Measurements from ENCODE around the gene LRFN2.

The LRFN2 gene

GRCh38 chr6:40378725-40379074 lies 208.5 kb downstream of the LRFN2 start:
- DNase-seq (ENCODE audit: low read depth) = no peak

- DNase-seq (ENCODE audit: low read depth) = no peak
Observed at GRCh38 chr6:40378071-40378724, 209.0 kb downstream of the LRFN2 start.

GRCh38 chr6:40377173-40377806 lies 209.9 kb downstream of the LRFN2 start:
- DNase-seq (ENCODE audit: low read depth) = no peak

GRCh38 chr6:40376113-40376650 lies 211.0 kb downstream of the LRFN2 start:
- DNase-seq (ENCODE audit: low read depth) = no peak

- DNase-seq (ENCODE audit: low read depth) = no peak
Observed at GRCh38 chr6:40373267-40373666, 213.9 kb downstream of the LRFN2 start.

- DNase-seq (ENCODE audit: low read depth) = no peak
Observed at GRCh38 chr6:40371621-40372020, 215.5 kb downstream of the LRFN2 start.

- no peak for DNase-seq (ENCODE audit: low read depth)
Observed at GRCh38 chr6:40371095-40371494, 216.1 kb downstream of the LRFN2 start.

GRCh38 chr6:40369891-40370290 lies 217.3 kb downstream of the LRFN2 start:
- DNase-seq (ENCODE audit: low read depth) = no peak

GRCh38 chr6:40369042-40369441 lies 218.1 kb downstream of the LRFN2 start:
- no peak for DNase-seq (ENCODE audit: low read depth)

- DNase-seq (ENCODE audit: low read depth) = no peak
Observed at GRCh38 chr6:40362859-40363258, 224.3 kb downstream of the LRFN2 start.

- DNase-seq (ENCODE audit: low read depth) = no peak
Observed at GRCh38 chr6:40359808-40360207, 227.4 kb downstream of the LRFN2 start.

GRCh38 chr6:40358473-40359460 lies 228.4 kb downstream of the LRFN2 start:
- no peak for DNase-seq (ENCODE audit: low read depth)

GRCh38 chr6:40356242-40356910 lies 230.8 kb downstream of the LRFN2 start:
- no peak for DNase-seq (ENCODE audit: low read depth)

GRCh38 chr6:40355532-40355931 lies 231.6 kb downstream of the LRFN2 start:
- no peak for DNase-seq (ENCODE audit: low read depth)

GRCh38 chr6:40355066-40355465 lies 232.1 kb downstream of the LRFN2 start:
- no peak for DNase-seq (ENCODE audit: low read depth)

GRCh38 chr6:40353967-40354452 lies 233.2 kb downstream of the LRFN2 start:
- DNase-seq (ENCODE audit: low read depth) = no peak

- DNase-seq (ENCODE audit: low read depth) = no peak
Observed at GRCh38 chr6:40353197-40353966, 233.8 kb downstream of the LRFN2 start.

GRCh38 chr6:40352527-40353170 lies 234.5 kb downstream of the LRFN2 start:
- no peak for DNase-seq (ENCODE audit: low read depth)

- no peak for DNase-seq (ENCODE audit: low read depth)
Observed at GRCh38 chr6:40352006-40352405, 235.2 kb downstream of the LRFN2 start.

GRCh38 chr6:40350747-40351217 lies 236.4 kb downstream of the LRFN2 start:
- no peak for DNase-seq (ENCODE audit: low read depth)

Measured in activated T-cell treated with anti-CD3 and anti-CD28 coated beads for 1 hour (primary cell).